ENCODE measurements around the gene DSC1. TPM values are rescaled to one million over a fixed set of nuclear protein-coding genes. Genes with fewer than 3 reads are reported as not detected.

The DSC1 gene
- total RNA-seq, 2 donors from 2014 or later: 32.9 to 52.4 TPM

DNA sequence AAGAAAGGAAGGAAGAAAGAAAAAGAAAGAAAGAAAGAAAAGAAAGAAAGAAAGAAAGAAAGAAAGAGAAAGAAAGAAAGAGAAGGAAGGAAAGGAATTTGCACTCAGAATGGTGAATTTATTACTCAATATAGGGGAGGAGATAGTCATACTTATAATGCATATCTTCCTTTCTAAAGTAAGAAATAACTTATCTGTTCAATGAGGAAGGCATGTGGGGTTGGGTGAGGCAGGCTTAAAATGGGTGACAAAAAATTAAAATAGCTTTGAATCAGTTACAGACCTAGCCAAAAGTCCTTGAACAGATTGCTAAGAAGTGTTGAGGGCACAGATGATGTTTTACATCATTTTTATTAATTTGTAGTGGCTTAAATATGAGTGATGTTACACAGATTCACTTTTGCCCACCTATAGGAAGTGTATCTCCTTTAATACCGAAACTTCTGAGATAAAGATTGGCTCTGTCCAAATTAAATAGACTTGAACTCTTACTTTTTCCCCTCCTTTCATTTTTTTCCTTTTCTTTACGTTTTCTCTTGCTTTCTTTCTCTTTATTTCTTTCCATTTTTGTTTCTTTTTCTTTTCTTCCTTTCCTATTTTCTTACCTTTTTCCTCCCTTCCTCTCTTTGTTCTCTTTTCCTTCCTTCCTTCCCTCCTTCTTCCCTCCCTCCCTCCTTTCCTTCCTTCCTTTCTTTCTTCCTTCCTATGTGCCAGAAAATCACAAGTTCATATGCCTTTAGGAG is 45.6 kb downstream of the DSC1 start:
- intact Hi-C loops (cut with DNase I): no loop called here
- no peak for ATAC-seq
- no peak for DNase-seq

DNA sequence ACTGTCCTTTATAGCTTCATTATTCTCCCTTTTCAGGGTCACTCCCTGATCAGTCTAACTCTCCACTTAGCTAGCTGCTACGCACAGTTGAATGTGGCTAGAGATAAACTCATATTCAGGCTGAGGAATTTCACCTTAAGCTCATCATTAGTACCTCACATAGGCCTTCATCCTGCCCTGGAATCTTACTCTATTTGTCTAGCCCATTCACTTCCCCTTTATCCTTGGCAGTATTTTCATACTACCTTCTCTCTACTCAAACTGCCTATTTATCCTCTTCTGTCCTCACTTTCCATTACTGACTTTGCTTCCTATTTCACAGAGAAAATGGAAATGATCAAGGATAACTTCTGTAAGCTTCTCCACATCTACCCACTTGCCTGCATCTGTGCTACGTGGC is 49.9 kb downstream of the DSC1 start:
- intact Hi-C loops (cut with DNase I): no loop called here
- DNase-seq (no peak), ATAC-seq (no peak)

DNA sequence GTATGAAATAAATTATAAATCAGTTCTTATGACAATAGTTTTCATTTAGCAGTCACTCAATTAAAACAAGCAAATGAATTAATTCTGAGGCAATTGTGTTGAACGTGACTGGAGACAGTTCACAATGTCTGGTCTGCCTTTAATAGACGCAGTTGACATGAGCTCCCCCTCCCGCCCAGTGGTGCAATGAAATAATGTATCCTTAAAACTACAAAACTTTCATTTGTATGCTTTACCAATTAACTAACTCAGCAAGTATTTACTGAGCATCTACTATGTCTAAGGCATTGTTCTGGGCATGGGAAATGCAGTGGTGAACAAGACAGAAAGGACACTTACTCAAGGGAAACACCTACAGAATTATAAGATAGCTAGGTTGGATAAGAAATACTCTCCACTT is 56.9 kb downstream of the DSC1 start:
- intact Hi-C loops (cut with DNase I): no loop called here
- DNase-seq: no peak
- no peak for ATAC-seq

DNA sequence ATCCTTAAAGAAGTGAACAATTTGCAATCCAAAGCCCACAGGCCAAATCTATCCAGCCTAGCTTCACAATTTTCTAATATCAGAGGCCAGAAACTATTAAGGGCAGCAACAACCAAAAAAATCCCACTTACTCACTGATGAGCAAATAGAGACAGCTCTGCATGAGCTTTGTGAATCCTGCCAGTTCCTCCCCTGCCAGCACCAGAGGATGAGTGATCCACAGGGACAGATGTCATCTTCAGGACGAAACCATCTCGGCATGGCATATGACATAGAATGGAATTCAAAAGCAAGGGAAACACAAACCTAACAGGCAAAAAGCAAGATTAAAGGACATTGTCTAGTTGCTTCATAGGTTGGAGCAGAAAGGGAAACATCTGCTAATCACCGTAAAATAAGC is 58.2 kb downstream of the DSC1 start:
- intact Hi-C loops (cut with DNase I): loop anchor here in 1 of 2 donors (5.0 kb wide), 1 partner anchor 123 kb away; no protein-coding TSS in a partner anchor
- ATAC-seq (no peak), DNase-seq (no peak)

DNA sequence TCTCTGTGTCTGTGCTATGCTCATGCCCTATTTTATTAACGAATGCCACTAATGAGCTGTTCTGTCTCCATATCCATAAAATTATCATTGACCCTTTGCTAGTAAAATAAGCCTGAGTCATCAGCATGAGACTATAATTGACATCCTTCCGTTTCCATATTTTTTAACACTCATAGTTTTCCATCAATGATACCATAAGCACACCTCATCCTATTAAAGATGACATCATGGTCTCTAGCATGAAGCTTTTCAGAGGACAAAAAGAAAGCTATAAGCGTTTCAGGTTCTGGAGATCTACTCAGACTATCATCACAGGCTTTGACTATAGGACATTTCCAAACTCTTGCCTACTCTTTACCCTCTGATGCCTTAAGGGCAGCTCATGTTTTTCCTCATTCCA is 59.2 kb downstream of the DSC1 start:
- ATAC-seq (no peak), DNase-seq (no peak)
- intact Hi-C loops (cut with DNase I): loop anchor here in 1 of 2 donors (5.0 kb wide), 1 partner anchor 124 kb away; no protein-coding TSS in a partner anchor

DNA sequence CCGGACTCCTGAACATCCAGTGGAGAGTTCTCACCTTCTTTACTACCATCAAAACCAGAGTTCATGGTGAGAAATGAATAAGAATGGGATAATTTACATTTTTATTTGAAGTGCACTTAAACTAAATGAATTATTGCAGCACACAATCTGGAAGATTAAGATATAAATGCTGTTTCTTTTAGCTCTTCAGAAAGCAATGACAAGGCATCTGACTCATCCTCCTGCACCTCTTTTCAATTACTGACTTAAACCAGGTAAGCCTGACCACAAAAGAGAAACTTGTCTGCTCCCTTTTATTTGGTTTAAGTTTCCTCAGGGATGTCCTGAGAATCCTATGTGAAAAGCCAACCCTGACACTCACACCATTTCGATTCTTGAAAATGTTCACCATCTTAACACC is 59.7 kb downstream of the DSC1 start:
- intact Hi-C loops (cut with DNase I): loop anchor here in 1 of 2 donors (5.0 kb wide), 1 partner anchor 124 kb away; no protein-coding TSS in a partner anchor
- no peak for DNase-seq
- no peak for ATAC-seq

DNA sequence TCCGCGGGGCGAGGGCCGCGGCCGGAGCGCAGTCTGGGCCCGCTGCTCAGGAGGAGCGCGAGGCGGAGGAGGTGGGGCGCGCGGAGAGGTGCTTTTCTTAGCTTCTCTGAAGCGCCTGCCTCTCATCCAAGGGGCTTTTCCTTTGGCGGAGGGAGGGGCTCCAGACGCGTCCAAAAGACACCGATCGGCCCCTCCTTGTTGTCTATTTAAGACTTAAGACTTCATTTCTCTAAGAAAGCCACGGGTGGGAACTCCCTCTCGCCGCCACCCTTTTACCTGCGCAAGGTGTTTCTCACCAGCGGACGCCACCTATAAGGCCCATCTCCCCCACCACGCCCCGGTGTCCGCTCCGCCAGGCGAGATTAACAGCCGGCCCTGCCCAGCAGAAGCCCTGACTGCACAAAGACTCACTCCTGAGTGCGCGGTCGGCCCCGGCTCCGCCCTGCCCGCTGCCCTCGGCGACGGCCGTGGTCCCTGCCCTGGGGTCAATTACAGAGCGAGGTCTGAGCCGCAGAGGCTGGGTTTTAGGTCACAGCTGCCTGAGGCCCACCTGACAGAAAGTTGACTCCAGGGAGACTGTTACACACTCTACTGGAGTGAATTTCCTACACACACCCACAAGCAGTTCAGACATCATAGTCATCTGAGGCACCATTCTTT is 60.5 kb downstream of the DSC1 start, which contains the start of gene DSC2:
Gene DSC2, minus strand, starts transcription at position 397 of the 660 bp plus-strand sequence. CDS start 450 bp downstream, outside the sequence.
- intact Hi-C loops (cut with DNase I): loop anchor here in 1 of 2 donors (5.0 kb wide), 1 partner anchor 125 kb away; no protein-coding TSS in a partner anchor
- peak; percentile 63 to 74 for ATAC-seq
- DNase-seq: peak; percentile 33

DNA sequence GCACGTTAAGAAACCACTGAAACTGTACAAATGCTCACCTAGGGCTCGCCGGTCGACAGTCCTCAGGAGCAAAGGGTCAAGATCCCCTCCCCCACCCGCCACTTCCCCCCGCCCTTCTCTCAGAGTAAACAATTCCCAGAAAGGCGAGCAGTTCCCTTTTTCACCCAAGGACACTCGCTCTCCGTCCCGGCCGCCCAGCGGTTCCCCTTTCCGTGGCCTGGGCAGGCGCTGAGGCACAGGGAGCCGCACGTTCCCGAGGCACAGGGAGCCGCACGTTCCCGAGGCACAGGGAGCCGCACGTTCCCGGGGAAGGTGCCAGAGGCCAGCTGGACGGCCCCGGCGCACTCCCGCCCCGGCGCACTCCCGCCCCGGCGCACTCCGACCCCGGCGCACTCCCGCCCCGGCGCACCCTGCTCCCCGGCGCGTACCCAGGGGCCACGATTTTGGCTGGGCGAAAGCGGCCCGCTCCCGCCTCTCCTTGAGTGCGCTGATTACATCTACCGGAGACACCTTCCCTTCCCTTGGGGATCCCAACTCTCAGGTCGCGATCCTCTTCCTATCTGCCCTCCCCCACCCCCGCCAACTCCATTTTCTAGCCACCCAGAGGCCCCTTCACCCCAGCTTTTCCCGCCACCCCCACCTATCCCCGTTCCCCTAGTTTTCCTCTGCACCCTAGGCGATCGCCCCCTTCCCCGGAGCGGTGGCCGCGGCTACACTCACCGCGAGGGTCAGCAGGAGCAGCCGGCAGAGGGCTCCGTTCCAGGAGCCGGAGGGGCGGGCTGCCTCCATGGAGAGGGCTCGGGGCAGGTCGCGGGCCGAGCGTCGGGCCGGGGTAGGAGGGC is 61.3 kb downstream of the DSC1 start:
- ATAC-seq (peak; percentile 82 to 94), DNase-seq (peak; percentile 81)
- intact Hi-C loops (cut with DNase I): loop anchor here in 1 of 2 donors (5.0 kb wide), 1 partner anchor 126 kb away; no protein-coding TSS in a partner anchor

DNA sequence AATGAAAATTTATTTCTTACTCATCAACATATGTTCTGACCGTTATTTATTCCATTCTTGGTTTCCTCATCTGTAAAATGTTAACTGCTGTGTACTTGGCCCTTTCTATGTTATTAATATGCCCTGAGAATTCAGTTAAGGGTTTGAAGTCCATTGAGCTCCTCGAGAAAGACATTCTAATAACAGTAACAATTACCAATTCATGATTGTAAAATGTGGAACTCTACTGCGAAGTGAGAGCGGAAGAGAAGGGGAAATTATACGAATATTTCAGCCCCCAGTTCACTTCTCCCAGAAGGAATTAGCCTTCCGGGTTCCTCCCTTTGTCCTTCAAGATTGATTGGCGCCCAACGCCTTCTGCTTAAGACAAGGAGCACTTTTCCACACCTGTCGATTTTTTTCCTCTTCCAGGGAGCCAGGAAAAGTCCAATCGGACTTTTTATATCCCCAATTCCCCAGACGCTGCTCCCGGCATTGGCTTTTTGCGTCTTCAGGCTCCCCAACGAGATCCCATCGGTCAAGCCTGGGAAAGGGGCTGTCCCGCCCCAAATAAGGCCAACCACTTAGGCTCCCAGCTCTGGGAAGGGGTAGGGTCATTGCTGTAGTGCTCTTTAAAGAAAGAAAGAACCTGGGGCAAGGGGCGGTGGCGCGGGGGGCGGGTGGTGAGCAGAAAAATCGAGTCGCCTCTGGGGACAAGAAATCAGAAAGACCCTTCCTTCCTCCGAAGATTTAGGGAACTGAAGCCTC is 62.0 kb downstream of the DSC1 start:
- DNase-seq (peak; percentile 34), ATAC-seq (peak; percentile 44 to 54)
- intact Hi-C loops (cut with DNase I): loop anchor here in 1 of 2 donors (5.0 kb wide), 1 partner anchor 127 kb away; no protein-coding TSS in a partner anchor

DNA sequence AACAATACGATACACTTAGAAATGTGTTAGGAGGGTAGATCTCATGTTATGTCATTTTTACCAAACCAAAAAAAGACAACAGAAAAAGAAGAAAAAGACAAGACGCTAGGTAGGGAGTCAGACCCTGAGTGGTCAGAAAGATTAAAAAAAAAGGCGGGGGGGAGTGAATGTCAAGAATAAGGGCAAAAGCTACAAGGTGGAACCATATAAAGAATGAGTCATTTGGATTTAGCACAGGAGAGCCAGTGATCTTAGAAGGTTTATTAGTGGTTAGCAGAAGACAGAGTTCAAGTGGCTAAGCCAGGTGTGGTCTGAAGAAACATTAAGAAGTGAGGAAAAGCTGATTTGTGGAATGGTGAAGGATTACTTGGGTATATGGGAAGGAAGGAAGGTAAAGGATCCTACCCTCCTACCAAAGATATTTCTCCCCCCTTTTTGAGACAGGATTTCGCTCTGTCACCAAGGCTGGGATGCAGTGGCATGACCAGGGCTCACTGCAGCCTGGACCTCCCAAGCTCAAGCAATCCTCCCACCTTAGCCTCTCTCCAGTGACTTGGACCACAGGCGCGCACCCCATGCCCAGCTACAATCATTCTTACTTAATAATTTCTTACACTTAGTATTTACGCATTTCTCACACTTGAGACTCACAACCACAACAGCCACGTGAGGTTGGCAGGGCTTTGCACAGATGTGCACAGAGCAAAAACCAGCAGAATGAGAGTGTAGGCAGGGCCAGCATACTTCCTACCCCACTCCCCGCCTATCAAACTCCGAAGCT is 63.0 kb downstream of the DSC1 start:
- no peak for DNase-seq
- no peak for ATAC-seq
- intact Hi-C loops (cut with DNase I): loop anchor here in 1 of 2 donors (5.0 to 10.0 kb wide), 3 partner anchors 128 to 408 kb away; no protein-coding TSS in a partner anchor

DNA sequence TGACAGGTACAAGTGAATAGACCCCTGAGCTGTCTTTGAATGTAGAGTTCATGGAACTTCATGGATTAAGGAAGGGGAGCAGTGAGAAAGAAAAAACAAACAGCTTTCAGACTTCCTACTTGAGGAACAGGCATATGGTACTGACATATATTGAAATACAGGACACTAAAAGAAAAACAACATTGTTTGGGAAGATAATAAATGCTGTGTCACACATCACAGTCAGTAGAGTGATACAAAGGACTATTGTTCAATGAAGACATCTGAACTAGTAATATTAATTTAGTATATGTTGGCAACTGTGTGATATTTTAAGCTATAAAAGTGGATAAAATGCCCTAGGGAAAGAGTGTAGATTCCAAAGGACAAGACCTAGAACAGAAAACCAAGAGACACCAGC is 63.8 kb downstream of the DSC1 start:
- no peak for DNase-seq
- intact Hi-C loops (cut with DNase I): loop anchor here in 1 of 2 donors (5.0 to 10.0 kb wide), 2 partner anchors 156 to 408 kb away; no protein-coding TSS in a partner anchor
- ATAC-seq: no peak

DNA sequence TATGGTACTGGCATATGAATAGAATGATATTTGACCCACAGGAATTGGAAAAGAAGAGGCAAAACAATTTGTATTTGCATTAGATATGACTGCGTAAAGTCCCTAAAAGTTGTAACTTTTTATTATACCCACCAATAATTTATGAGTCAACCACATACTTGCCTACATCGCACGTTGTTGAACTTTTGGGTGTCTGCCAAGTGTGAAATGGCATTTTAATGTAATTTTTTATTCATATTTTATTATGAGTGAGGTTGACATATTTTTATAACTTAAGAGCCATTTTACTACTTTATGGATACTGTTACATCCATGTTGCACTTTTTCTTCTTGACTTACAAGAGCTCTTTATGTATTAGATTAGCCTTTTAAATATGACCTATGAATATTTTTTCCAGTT is 65.0 kb downstream of the DSC1 start:
- intact Hi-C loops (cut with DNase I): loop anchor here in 1 of 2 donors (5.0 to 10.0 kb wide), 2 partner anchors 157 to 410 kb away; no protein-coding TSS in a partner anchor
- ATAC-seq: no peak
- no peak for DNase-seq

DNA sequence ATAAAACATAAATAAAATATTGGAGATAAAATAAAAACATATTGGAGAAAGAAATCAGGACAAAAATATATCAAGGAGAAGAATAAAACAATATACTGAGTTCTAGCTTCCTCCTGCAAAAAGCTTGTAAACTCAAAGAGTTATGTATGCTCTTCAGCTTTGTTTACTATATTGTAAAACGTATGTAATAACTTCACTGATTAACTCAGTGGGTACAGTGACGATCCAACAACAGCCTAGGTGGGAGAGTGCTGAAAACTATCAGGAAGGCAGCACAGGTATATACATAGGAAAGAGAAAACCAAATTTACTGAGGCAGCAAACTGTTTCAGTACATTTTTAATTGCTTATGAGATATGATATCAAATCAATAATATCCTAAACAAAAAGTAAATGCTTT is 68.8 kb downstream of the DSC1 start:
- no peak for DNase-seq
- intact Hi-C loops (cut with DNase I): loop anchor here in 1 of 2 donors (10.0 kb wide), 1 partner anchor 161 kb away; no protein-coding TSS in a partner anchor
- no peak for ATAC-seq

DNA sequence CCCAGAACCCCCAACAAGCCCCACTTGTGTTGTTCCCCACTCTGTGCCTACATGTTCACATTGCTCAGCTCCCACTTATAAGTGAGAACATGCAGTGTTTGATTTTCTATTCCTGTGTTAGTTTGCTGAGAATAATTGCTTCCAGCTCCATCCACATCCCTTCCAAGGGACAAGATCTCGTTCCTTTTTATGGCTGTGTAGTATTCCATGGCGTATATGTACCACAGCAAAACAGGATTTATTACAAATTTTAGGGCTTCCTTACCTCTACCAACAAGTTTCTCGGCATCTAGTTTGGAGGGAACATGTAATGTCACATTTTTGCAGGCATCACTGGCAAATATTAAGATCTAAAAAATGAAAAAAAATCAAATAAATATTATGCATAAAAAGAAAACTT is 69.4 kb downstream of the DSC1 start:
- intact Hi-C loops (cut with DNase I): loop anchor here in 1 of 2 donors (10.0 kb wide), 1 partner anchor 162 kb away; no protein-coding TSS in a partner anchor
- ATAC-seq (no peak), DNase-seq (no peak)

DNA sequence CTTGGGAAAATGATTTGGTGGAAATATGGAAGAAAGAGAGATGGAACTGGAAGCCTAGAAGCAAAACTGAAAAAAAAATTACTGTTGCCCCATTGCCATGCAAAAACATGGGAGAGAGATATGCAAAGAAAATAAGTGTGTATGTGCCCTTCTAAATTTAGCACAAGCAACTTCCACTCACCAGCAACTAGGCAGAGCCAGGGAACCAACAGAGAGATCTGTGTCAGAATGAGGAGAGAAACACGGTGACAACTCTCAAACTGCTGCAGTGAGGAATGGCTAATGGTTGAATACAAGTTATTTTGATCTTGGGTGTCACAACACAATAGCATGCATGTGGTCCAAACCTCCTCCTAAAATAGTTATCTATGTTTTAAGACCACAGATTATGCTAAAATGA is 71.3 kb downstream of the DSC1 start:
- no peak for DNase-seq
- ATAC-seq: peak; percentile 67 to 72
- intact Hi-C loops (cut with DNase I): loop anchor here in 1 of 2 donors (10.0 kb wide), 1 partner anchor 163 kb away; no protein-coding TSS in a partner anchor

DNA sequence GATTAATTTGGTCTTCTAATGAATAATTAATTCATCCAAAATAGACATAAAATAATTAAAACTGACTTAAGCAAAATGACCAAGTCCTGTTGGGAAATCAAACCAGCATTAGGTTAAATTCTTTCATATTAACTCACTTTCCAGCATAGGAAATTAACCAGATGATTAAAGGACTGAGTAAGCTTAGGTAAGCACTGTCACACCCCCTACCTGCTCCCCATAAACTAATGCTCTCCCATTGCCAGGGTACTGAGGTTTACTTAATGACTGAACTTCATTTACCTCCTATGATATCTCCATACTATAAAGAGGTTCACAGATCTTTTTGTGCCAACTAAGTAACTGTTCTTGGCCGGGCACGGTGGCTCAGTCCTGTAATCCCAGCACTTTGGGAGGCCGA is 74.1 kb downstream of the DSC1 start:
- intact Hi-C loops (cut with DNase I): loop anchor here in 1 of 2 donors (10.0 kb wide), 1 partner anchor 46 kb away; no protein-coding TSS in a partner anchor
- DNase-seq (no peak), ATAC-seq (no peak)

DNA sequence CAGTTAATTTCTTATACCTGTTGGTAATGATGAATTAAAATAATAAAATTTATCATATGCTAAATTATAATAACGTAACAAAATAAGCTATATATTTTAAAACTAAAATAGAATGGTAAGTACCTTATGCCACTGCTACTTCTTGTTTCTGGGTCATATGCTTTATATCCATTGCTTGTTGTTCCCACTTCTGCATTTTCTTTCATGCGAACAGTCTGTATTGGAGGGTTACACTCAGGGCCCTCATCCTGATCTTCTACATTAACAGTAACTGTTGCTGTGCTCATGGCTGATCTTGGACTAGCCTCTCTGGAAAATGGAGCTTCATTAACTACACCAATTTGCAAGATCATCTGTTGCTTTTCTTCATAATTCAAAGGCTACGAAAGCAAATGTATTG is 82.7 kb downstream of the DSC1 start:
- no peak for ATAC-seq
- intact Hi-C loops (cut with DNase I): loop anchor here in 1 of 2 donors (10.0 kb wide), 1 partner anchor 55 kb away; no protein-coding TSS in a partner anchor
- no peak for DNase-seq
